K562 (cell line): ENCODE measurements around the gene SOX6. TPM values are rescaled to one million over a fixed set of nuclear protein-coding genes. Genes with fewer than 3 reads are reported as not detected.

Experiments used
- ATAC-seq: fragments of 200-7000 bp; cut with Tn5 transposase; 3 replicates; pipeline ENCODE4 v1.9.1; 2020; ENCODE audit warnings: moderate library complexity
- BruUV-seq: library from RNA; stranded (reverse); fragments of 400-500 nt; replicated peaks from 2 replicates; lab custom pipeline; 2021; lab: Mats Ljungman, UMichigan
- CTCF ChIA-PET: fragments of 300-600 bp; formaldehyde crosslinking; extraction: SDS; loops from one replicate; lab custom pipeline; 2021; ENCODE audit warnings: low intra/inter-chr PET ratio; lab: Yijun Ruan, JAX
- POLR2A ChIA-PET: fragments of 300-600, 350-650 bp; sonication (Branson Sonifier 250); formaldehyde crosslinking; extraction: SDS; loops from one replicate; lab custom pipeline; 2021; ENCODE audit warnings: antibody characterized with exemption, inconsistent platforms; lab: Yijun Ruan, JAX
- DNase-seq, 4 experiments: peaks; one replicate each; pipeline versions ENCODE4 v3.0.0 to v3.0.0-alpha.2; 2011 to 2018; ENCODE audit warnings: low spot score in 3 of 4, mixed read lengths in 3 of 4; ENCODE audit errors: extremely low read depth in 1 of 4
- FAIRE-seq: peaks from 2 replicates; lab custom pipeline; 2011; peaks lifted over from hg19 to GRCh38; lab: Jason Lieb, UNC
- H2AFZ ChIP-seq: 2 replicates; pipeline ENCODE4 v1.6.0; 2011; ENCODE audit warnings: low read depth, low read length, control low read depth, inconsistent platforms
- H3K27ac ChIP-seq: fragments of 200-600 bp; 3 replicates; pipeline ENCODE4 v1.8.0; 2011; ENCODE audit warnings: low read depth, mild to moderate bottlenecking, control low read depth, inconsistent platforms, low read length, moderate library complexity, mixed read lengths; ENCODE audit errors: extremely low read depth
- H3K27me3 ChIP-seq, 2 experiments: fragments of 300-600 bp in 1 of 2; 2 replicates in 1 of 2; 3 replicates in 1 of 2; pipeline versions ENCODE4 v1.6.0 to v1.8.0; 2011; ENCODE audit warnings: inconsistent platforms in 2 of 2, low read length in 2 of 2, mild to moderate bottlenecking in 1 of 2, mixed read lengths in 1 of 2, moderate library complexity in 1 of 2; ENCODE audit not compliant: control insufficient read depth in 2 of 2, insufficient read depth in 2 of 2
- H3K36me3 ChIP-seq: fragments of 300-600 bp; 3 replicates; pipeline ENCODE4 v1.8.0; 2011; ENCODE audit warnings: mild to moderate bottlenecking, low read length, inconsistent platforms; ENCODE audit not compliant: control insufficient read depth, insufficient read depth
- H3K4me1 ChIP-seq, 2 experiments: fragments of 200-600 bp in 1 of 2; replicated peaks in 1 of 2; 2 replicates in 1 of 2; 3 replicates in 1 of 2; pipeline versions ENCODE4 v1.5.1 to v1.8.0; 2011; ENCODE audit warnings: inconsistent platforms in 2 of 2, low read length in 2 of 2, mild to moderate bottlenecking in 1 of 2, mixed read lengths in 1 of 2, moderate library complexity in 1 of 2; ENCODE audit not compliant: control insufficient read depth in 2 of 2, insufficient read depth in 2 of 2
- H3K4me2 ChIP-seq: 2 replicates; pipeline ENCODE4 v1.6.1; 2011; ENCODE audit warnings: low read length, control low read depth, inconsistent platforms, mixed read lengths; ENCODE audit not compliant: insufficient read depth
- H3K4me3 ChIP-seq: fragments of 200-600 bp; sonication (generic), shearing (Covaris generic); 2 replicates; pipeline ENCODE4 v1.5.1; 2016; ENCODE audit warnings: control low read depth, inconsistent platforms
- H3K79me2 ChIP-seq: fragments of 200-600 bp; 3 replicates; pipeline ENCODE4 v1.8.0; 2011; ENCODE audit warnings: low read length, inconsistent platforms; ENCODE audit not compliant: control insufficient read depth, insufficient read depth
- H3K9ac ChIP-seq, 2 experiments: 2 replicates each; pipeline versions ENCODE4 v1.6.0 to v1.6.1; 2011; ENCODE audit warnings: low read depth in 2 of 2, low read length in 2 of 2, control low read depth in 1 of 2, inconsistent platforms in 1 of 2, mild to moderate bottlenecking in 1 of 2, mixed read lengths in 1 of 2; ENCODE audit not compliant: insufficient read depth in 1 of 2
- H3K9me1 ChIP-seq: one replicate; pipeline ENCODE4 v1.6.0; 2011; ENCODE audit warnings: inconsistent platforms, mild to moderate bottlenecking, low read length, moderate library complexity; ENCODE audit not compliant: control insufficient read depth, insufficient read depth
- H3K9me3 ChIP-seq: replicated peaks from 2 replicates; pipeline ENCODE4 v1.5.1; 2011; ENCODE audit warnings: low read depth, low read length, inconsistent platforms; ENCODE audit not compliant: control insufficient read depth, insufficient read depth
- H4K20me1 ChIP-seq: replicated peaks from 2 replicates; pipeline ENCODE4 v1.6.1; 2011; ENCODE audit warnings: low read length, inconsistent platforms, mixed read lengths; ENCODE audit not compliant: control insufficient read depth, insufficient read depth
- ARHGAP35 ChIP-seq: fragments of 450-650 bp; IDR thresholded peaks from 2 replicates; pipeline ENCODE4 v1.6.1; 2018; ENCODE audit not compliant: partially characterized antibody
- ARID2 ChIP-seq: fragments of 450-650 bp; IDR thresholded peaks from 2 replicates; pipeline ENCODE4 v1.6.1; 2017; ENCODE audit warnings: antibody characterized with exemption, mild to moderate bottlenecking
- CC2D1A ChIP-seq: fragments of 450-650 bp; IDR thresholded peaks from 2 replicates; pipeline ENCODE4 v1.6.1; 2017; ENCODE audit warnings: mild to moderate bottlenecking
- FOXK1 ChIP-seq: sonication (generic); formaldehyde crosslinking; IDR thresholded peaks from 2 replicates; pipeline ENCODE4 v1.8.0; 2022; ENCODE audit warnings: missing genetic modification reagents, mild to moderate bottlenecking, borderline replicate concordance
- HIVEP1 ChIP-seq: fragments of 250-450 bp; sonication (Bioruptor Pico); IDR thresholded peaks from 2 replicates; pipeline ENCODE4 v1.4.0; 2020; ENCODE audit warnings: mild to moderate bottlenecking
- TAL1 ChIP-seq: fragments of 450-650 bp; IDR thresholded peaks from 2 replicates; pipeline ENCODE4 v1.6.1; 2016; ENCODE audit warnings: mild to moderate bottlenecking
- in situ Hi-C: fragments of 300-500 bp; cut with MboI; formaldehyde crosslinking; loops from 4 replicates; pipeline ENCODE4 v1.15.0; 2018; ENCODE audit warnings: inconsistent platforms, mixed read lengths
- intact Hi-C: fragments of 100-400 bp; cut with micrococcal nuclease; formaldehyde crosslinking; loops from 2 replicates; pipeline ENCODE4 v1.14.2; 2022
- polyA plus RNA-seq, 8 experiments: library from polyadenylated mRNA; depleted of rRNA in 4 of 8; stranded (reverse) in 5 of 8; unstranded in 3 of 8; fragments of >200 nt; fragmentation: Nextera tagmentation in 2 of 8; fragmentation: Illumina TruSeq in 1 of 8; extraction: Ambion mirVana in 2 of 8; extraction: Trizol in 1 of 8; gene quantifications; 2 replicates each; pipeline versions ENCODE4 v1.2.1 to v1.2.3, GENCODE V29; 2011 to 2014; ENCODE audit warnings: inconsistent platforms in 1 of 8, missing spikeins in 1 of 8
- total RNA-seq, 7 experiments: library from RNA; depleted of rRNA in 6 of 7; stranded (reverse); fragments of >200 nt in 6 of 7; fragmentation: Illumina TruSeq in 2 of 7; extraction: Trizol in 2 of 7; gene quantifications; 2 replicates each; pipeline versions ENCODE4 v1.2.1 to v1.2.3, GENCODE V29; 2011 to 2021; ENCODE audit warnings: low replicate concordance in 1 of 7
- TF ChIP-seq, protein P1 (sequence below): fragments of 450-650 bp; formaldehyde crosslinking; IDR thresholded peaks from 2 replicates; pipeline ENCODE4 v1.4.0; 2020; ENCODE audit warnings: mild to moderate bottlenecking

SOX6 gene
- total and polyA plus RNA-seq, 9 of the 15 experiments (the other 6 are each of a cell fraction or from before 2014, with no cell fraction given), result 0.89 to 8.7 (median 5.7) TPM

DNA sequence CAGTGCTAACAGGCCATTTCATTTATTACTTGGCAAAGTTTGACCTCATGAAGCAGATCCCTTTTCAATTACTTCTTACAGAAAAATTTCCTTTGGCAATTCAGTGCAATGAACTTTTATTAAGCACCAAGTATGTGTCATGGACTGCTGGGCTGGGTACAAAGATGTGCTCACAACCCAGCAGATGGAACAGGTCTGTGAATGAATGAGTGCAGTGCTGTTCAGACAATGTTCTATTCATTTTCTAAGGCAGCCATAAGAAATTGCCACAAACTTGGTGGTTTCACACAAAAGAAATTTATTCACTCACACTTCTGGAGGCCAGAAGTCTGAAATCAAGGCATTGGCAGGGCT, 428.5 kb downstream of the SOX6 start:
- ATAC-seq (no peak), FAIRE-seq (no peak), DNase-seq (no peak)
- intact Hi-C loops, result no loop called here
- H3K27ac ChIP-seq, result no peak overlapping the region
- TF ChIP-seq, protein P1, sequence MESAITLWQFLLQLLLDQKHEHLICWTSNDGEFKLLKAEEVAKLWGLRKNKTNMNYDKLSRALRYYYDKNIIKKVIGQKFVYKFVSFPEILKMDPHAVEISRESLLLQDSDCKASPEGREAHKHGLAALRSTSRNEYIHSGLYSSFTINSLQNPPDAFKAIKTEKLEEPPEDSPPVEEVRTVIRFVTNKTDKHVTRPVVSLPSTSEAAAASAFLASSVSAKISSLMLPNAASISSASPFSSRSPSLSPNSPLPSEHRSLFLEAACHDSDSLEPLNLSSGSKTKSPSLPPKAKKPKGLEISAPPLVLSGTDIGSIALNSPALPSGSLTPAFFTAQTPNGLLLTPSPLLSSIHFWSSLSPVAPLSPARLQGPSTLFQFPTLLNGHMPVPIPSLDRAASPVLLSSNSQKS (CRISPR knock-in tag), result no peak
- TF ChIP-seq FOXK1 (CRISPR knock-in tag) (no peak), HIVEP1 (CRISPR knock-in tag) (no peak), ARHGAP35 (no peak), TAL1 (no peak), CC2D1A (no peak), ARID2 (no peak)
- no peak overlapping the region for H3K4me3 ChIP-seq
- no peak overlapping the region for H3K9ac ChIP-seq
- no peaks in the 10 kb centered on the region for H3K79me2 ChIP-seq
- POLR2A ChIA-PET, result no interaction called here
- no peaks in the 10 kb centered on the region for H3K9me1 ChIP-seq
- no peaks in the 10 kb centered on the region for H3K36me3 ChIP-seq
- H3K4me1 ChIP-seq, result no peaks in the 10 kb centered on the region
- no peak overlapping the region for H2AFZ ChIP-seq
- H3K9me3 ChIP-seq, result no peaks in the 10 kb centered on the region
- peaks cover 0 to 13% of the 10 kb centered on the region in 2 experiments; a peak in 2 of 5 replicates for H3K27me3 ChIP-seq
- H3K4me2 ChIP-seq, result no peak overlapping the region
- CTCF ChIA-PET, result no interaction called here
- in situ Hi-C loops, result no loop called here
- no peaks in the 10 kb centered on the region for H4K20me1 ChIP-seq
- BruUV-seq, result no TSS peak
